ENCODE measurements around the gene PPP3R1. TPM values are rescaled to one million over a fixed set of nuclear protein-coding genes. Genes with fewer than 3 reads are reported as not detected.

Gene PPP3R1
- total RNA-seq, 2 experiments from 2014 or later = 69.8 to 70.3 TPM

GRCh38 chr2:68236876-68237275 is 15.5 kb downstream of the PPP3R1 start:
- DNase-seq (no peak), ATAC-seq (ENCODE audit: poor library complexity) (peak; percentile 19)
- CTCF ChIA-PET = interaction anchor here (1.1 to 1.5 kb wide), 4 partner anchors 9 to 93 kb away, joined by 3 to 5 read pairs (median 4); no protein-coding TSS in a partner anchor
- peaks cover 87% of the 10 kb centered on the region for H3K4me1 Mint-ChIP-seq (ENCODE audit: low read depth)
- Histone ChIP-seq H3K4me3 (ENCODE audit: low read length) (no peak overlapping the region), H3K27ac (ENCODE audit: low read depth in 1 of 2, low read length in 2 of 2) (peak overlapping the region in 1 of 2 donors; percentile 13), H3K4me1 (ENCODE audit: insufficient read depth, low read length) (peaks cover 33% of the 10 kb centered on the region), H3K9me3 (ENCODE audit: control insufficient read depth in 1 of 2, insufficient read depth in 1 of 2, low read length in 2 of 2) (no peaks in the 10 kb centered on the region), H3K27me3 (ENCODE audit: control insufficient read depth in 1 of 2, insufficient read depth in 2 of 2, low read length in 2 of 2) (no peaks in the 10 kb centered on the region), H3K36me3 (ENCODE audit: insufficient read depth, low read length) (peaks cover 6% of the 10 kb centered on the region)
- no peaks in the 10 kb centered on the region for H3K27me3 Mint-ChIP-seq
- H3K4me3 Mint-ChIP-seq = peak overlapping the region; percentile 43
- intact Hi-C loops (cut with DNase I, micrococcal nuclease) = loop anchor here in 1 of 2 experiments (1.0 kb wide), 1 partner anchor 18 kb away; no protein-coding TSS in a partner anchor
- peaks cover 15% of the 10 kb centered on the region for H3K36me3 Mint-ChIP-seq (ENCODE audit: low read depth)
- H3K9me3 Mint-ChIP-seq = no peaks in the 10 kb centered on the region
- POLR2A ChIA-PET = interaction anchor here (0.5 to 1.9 kb wide), 8 partner anchors 11 to 112 kb away, joined by 3 to 8 read pairs (median 4); partner anchors contain the start of genes PNO1 and PPP3R1
- no peak for TF ChIP-seq CTCF (IDR thresholded peaks at IDR 0.05)
- H3K27ac Mint-ChIP-seq = peak overlapping the region; percentile 26

- no peaks in the 10 kb centered on the region for H3K27me3 ChIP-seq (ENCODE audit: control insufficient read depth in 1 of 2, insufficient read depth in 2 of 2, low read length in 2 of 2)
- intact Hi-C loops (cut with DNase I, micrococcal nuclease) = loop anchor here in 1 of 2 experiments (1.0 kb wide), 1 partner anchor 17 kb away; no protein-coding TSS in a partner anchor
- H3K27ac ChIP-seq (ENCODE audit: low read depth in 1 of 2, low read length in 2 of 2) = peak overlapping the region in 1 of 2 donors; percentile 13
- Mint-ChIP-seq H3K4me3 (peak overlapping the region; percentile 5), H3K27me3 (no peaks in the 10 kb centered on the region), H3K4me1 (ENCODE audit: low read depth) (peaks cover 87% of the 10 kb centered on the region), H3K9me3 (no peaks in the 10 kb centered on the region), H3K27ac (peak overlapping the region; percentile 26), H3K36me3 (ENCODE audit: low read depth) (peaks cover 15% of the 10 kb centered on the region)
- peak in 1 of 14 experiments; percentile 19 for DNase-seq
- peaks cover 31% of the 10 kb centered on the region for H3K4me1 ChIP-seq (ENCODE audit: insufficient read depth, low read length)
- no peak overlapping the region for H3K4me3 ChIP-seq (ENCODE audit: low read length)
- H3K9me3 ChIP-seq (ENCODE audit: control insufficient read depth in 1 of 2, insufficient read depth in 1 of 2, low read length in 2 of 2) = no peaks in the 10 kb centered on the region
- TF ChIP-seq CTCF (IDR thresholded peaks at IDR 0.05) = no peak
- peaks cover 6% of the 10 kb centered on the region for H3K36me3 ChIP-seq (ENCODE audit: insufficient read depth, low read length)
- ATAC-seq (ENCODE audit: poor library complexity) = peak; percentile 64
- CTCF ChIA-PET = interaction anchor here (0.7 to 1.5 kb wide), 5 partner anchors 9 to 93 kb away, joined by 3 to 5 read pairs (median 4); no protein-coding TSS in a partner anchor
- POLR2A ChIA-PET = interaction anchor here (1.4 to 1.9 kb wide), 6 partner anchors 11 to 111 kb away, joined by 3 to 8 read pairs (median 4); partner anchors contain the start of gene PPP3R1
These were observed 16.1 kb downstream of the PPP3R1 start for GRCh38 chr2:68236103-68236734.

- ChIA-PET CTCF (interaction anchor here (2.7 kb wide), 1 partner anchor 9 kb away, joined by 7 read pairs; no protein-coding TSS in a partner anchor), POLR2A (no interaction called here)
- no peaks in the 10 kb centered on the region for H3K9me3 ChIP-seq (ENCODE audit: control insufficient read depth in 1 of 2, insufficient read depth in 1 of 2, low read length in 2 of 2)
- intact Hi-C loops (cut with DNase I, micrococcal nuclease) = no loop called here
- no peaks in the 10 kb centered on the region for H3K27me3 Mint-ChIP-seq
- no peak overlapping the region for H3K4me3 Mint-ChIP-seq
- H3K27ac ChIP-seq (ENCODE audit: low read depth in 1 of 2, low read length in 2 of 2) = no peak overlapping the region
- no peaks in the 10 kb centered on the region for H3K9me3 Mint-ChIP-seq
- peaks cover 24% of the 10 kb centered on the region for H3K4me1 ChIP-seq (ENCODE audit: insufficient read depth, low read length)
- H3K27me3 ChIP-seq (ENCODE audit: control insufficient read depth in 1 of 2, insufficient read depth in 2 of 2, low read length in 2 of 2) = no peaks in the 10 kb centered on the region
- ATAC-seq (ENCODE audit: poor library complexity) = no peak
- H3K4me1 Mint-ChIP-seq (ENCODE audit: low read depth) = peaks cover 87% of the 10 kb centered on the region
- H3K27ac Mint-ChIP-seq = peak overlapping the region; percentile 18
- H3K36me3 Mint-ChIP-seq (ENCODE audit: low read depth) = peaks cover 6% of the 10 kb centered on the region
- no peak overlapping the region for H3K4me3 ChIP-seq (ENCODE audit: low read length)
- no peak for TF ChIP-seq CTCF (IDR thresholded peaks at IDR 0.05)
- peaks cover 4% of the 10 kb centered on the region for H3K36me3 ChIP-seq (ENCODE audit: insufficient read depth, low read length)
- no peak for DNase-seq
These were observed 17.2 kb downstream of the PPP3R1 start for GRCh38 chr2:68235090-68235489.

Data from CD4-positive, alpha-beta T cell (primary cell).